DMS 273 (cell line): ENCODE results near the gene SNAPC2.
A peak's percentile ranks its signal among the peaks of the same experiment; 100 is the strongest.
"Not testable (repeated sequence)": the region's sequence is repeated elsewhere in the genome, so short reads cannot be mapped to it uniquely, and the experiment has no call there.

Experiments used
- DNase-seq: peaks from one replicate; lab custom pipeline; 2025; ENCODE audit not compliant: unreplicated experiment; lab: John Stamatoyannopoulos, UW

Gene SNAPC2

GRCh38 chr19:7932930-7933300 is 12.8 kb downstream of the SNAPC2 start:
- no peak for DNase-seq

DNA sequence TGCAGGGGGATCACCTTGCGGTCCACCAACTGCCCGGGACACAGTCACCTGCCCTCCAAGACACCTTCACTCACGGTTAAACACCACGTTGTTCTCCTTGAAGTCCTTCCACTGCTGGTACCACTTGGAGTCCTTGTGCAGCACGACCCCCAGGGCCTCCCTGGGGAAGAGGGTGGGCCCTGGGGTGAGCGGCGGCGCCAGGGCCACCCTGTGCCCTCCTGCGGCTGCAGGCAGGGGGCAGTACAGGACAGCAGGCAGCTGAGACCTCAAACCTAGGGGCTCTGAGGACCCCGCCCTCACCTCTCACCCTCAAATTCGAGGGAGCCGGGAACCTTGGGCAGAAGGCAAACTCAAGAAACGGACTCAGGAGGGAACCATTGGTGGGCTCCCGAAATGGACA is 13.3 kb downstream of the SNAPC2 start:
- no peak for DNase-seq

DNA sequence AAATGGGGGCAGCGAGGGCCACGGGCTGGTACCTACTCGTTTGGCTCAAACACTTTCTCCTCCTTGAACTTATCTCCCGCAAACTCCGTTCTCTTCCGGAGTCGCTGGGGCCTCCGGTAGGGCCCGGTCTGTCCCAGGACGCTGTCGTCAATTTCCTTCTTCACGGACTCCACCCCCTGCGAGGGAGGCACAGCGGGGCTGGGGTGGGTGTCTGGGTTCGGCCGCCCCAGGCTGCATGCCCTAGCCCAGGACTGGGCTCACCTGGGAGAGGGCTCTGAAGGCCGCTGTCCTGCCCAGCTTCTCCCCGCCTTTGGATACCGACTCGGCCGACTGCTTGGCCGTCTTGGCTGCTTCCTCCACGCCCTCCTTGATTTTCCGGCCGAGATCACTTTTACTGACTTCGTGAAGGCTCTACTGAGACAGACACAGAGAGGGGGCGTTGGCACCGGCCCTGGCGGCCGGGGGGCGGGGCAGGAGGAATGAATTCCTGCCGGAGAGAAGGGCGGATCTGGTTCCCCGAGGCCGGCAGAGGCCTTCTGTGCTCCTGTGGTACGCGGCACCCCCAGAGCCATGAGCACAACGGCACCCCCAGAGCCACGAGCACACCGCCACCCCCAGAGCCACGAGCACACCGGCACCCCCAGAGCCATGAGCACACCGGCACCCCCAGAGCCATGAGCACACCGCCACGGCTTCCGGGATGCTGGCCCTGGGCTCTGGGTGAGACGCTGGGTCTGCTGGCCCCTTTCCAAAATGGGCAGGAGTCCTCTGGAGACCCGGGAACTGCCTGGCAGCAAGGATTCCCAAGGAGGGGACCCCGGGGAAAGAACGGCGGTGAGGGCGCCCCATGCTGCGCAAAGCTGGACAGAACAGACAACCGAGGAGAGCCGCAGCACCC is 13.9 kb downstream of the SNAPC2 start:
- DNase-seq, result no peak

- DNase-seq, result no peak
These were observed 14.6 kb downstream of the SNAPC2 start for GRCh38 chr19:7934766-7935165.

GRCh38 chr19:7940841-7941240 is 20.7 kb downstream of the SNAPC2 start:
- no peak for DNase-seq

DNA sequence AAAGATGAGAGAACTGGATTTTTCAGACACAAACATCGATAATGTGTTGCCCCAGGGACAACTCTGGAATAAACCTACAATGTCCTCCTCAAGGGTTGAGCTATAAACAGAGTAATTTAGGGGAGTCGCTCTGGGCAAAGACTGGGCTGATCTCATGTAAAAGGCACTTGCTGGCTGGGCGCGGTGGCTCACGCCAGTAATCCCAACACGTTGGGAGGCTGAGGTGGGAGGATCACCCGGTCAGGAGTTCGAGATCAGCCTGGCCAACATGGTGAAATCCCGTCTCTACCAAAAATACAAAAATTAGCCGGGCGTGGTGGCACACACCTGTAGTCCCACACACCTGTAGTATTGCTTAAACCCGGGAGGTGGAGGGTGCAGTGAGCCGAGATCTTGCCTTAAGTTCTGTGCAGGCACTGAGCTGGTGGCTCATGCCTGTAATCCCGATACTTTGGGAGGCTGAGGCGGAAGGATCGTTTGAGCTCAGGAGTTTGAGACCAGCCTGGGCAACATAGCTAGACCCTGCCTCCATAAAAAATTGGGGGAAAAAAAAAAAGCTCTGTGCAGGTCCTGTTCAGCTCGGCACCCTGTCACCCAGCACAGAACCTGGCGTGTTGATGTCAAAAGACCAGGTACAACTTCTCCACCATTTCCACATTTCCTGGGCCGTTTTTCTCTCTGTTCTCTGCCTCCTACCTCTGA is 21.9 kb downstream of the SNAPC2 start:
- DNase-seq, result no peak

DNA sequence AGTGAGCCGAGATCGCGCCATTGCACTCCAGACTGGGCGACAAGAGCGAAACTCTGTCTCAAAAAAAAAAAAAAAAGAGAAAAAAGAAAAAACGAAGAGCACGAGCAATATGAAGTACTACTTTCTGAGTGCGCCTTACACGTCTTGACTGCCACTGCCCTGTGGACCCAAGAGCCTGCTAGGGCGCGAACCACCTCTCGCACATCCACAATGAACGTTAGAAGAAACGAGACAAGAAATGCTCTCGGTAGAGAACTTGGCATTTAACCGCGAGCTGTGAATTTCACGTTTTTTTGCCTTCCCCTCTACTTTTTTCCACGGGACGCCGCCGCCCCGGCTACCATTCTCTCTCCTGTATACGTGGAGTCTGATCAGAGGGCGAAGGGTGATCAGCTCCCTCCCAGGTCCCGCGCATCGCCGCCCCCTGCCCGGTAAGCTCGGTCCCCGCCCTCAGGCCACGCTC is 22.9 kb downstream of the SNAPC2 start:
- peak; percentile 60 for DNase-seq

GRCh38 chr19:7943444-7944176 is 23.5 kb downstream of the SNAPC2 start, which contains the start of gene TIMM44:
Gene TIMM44 (minus strand): TSS chr19:7943666. CDS start chr19:7943651, 15 bp downstream.
- DNase-seq, result peak; percentile 100

DNA sequence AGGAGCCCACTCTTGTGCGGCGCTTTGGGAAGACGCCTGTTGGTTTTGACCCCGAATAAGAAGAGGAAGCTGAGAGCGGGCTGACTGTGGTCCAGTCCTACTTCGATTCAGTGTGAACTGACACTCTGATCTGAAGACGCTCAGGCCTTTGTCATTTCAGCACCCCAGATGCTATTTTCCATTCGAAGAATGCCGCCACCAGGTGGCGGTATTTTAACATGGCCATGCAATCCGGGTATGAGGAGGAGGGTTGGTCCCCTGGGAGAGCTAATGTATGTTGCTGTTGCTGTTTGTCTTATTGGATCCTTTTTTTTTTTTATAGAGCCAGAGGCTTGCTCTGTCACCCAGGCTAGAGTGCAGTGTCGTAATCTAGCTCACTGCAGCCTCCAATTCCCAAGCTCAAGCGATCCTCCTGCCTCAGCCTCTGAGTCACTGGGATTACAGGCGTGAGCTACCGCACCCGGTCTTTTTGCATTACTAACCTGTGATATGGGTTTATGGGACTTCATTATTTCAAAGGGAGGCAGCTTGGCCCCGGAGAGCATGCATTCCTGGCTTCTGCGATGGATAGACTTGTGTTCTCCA is 24.1 kb downstream of the SNAPC2 start:
- peak; percentile 97 for DNase-seq

DNA sequence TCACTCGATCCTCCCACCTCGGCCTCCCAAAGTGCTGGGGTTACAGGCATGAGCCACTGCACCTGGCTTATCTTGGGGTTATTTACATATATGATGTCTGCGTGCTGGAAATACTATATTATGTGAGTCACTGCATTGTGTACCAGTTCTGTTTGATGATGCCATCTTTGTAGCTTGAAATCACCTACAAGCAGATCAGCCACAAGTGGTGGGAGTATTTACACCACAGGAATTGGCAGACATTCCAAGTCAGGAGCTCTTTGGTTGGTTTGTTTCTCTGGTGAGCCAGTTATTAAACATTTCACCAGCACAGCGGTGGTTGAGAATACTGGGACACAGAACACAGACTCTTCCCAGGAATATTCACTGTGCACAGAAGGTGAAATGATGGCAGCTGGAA is 27.8 kb downstream of the SNAPC2 start:
- DNase-seq, result peak; percentile 67

DNA sequence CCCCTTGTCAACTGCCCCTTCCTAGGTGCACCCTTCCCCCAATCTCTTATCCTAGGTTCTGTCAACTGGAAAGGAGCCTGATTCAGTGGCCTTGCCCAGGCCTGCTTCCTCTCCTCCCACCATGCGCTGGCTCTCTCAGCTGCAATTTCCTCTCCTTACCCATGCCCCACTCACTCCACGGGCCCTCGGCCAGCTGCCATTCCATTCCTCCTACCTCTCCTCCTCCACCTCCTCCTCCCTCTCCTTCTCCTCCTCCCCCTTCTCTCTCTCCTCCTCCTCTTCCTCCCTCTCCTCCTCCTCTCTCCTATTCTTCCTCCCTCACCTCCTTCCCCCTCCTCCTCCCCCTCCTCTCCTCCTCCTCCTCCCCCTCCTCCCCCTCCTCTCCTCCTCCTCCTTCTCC is 32.9 kb downstream of the SNAPC2 start:
- DNase-seq, result peak; percentile 41

GRCh38 chr19:7953576-7953975 is 33.4 kb downstream of the SNAPC2 start:
- DNase-seq, result no peak

DNA sequence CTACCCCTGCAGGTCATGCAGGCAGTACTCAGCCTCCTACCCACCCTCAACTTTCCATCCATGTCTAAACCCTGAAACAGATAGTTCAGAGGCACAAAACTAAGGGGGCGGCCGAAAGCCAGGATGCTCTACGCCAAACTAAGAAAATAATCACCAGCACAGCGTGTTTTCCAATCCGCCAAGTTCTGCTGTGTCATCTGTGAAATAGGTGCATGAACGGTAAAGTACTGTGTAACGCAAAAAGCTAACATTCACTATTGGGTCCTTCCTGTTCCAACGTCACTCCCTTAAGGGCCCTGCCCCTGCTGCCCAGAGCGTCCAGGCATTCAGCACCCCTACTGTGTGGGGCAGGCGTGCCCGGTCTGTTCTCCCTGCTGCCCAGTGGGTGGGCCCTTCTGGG is 35.6 kb downstream of the SNAPC2 start:
- no peak for DNase-seq

- DNase-seq, result no peak
These were observed 39.1 kb downstream of the SNAPC2 start for GRCh38 chr19:7959211-7959610.

DNA sequence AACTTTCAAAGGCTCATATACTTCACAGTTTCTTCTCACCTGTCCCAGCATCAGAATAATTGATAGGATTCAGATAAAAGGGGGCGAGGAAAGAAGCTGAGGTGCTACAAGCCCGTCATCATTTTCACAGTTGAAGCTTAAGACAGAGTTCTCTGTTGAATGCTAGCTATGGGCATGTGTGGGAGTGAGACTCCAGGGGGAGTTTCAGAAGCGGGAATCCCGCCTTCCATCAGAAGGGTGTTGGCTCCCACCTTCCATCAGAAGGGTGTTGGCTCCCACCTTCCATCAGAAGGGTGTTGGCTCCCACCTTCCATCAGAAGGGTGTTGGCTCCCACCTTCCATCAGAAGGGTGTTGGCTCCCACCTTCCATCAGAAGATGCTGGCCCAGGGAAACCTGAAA is 40.9 kb downstream of the SNAPC2 start:
- DNase-seq, result not testable (repeated sequence)

DNA sequence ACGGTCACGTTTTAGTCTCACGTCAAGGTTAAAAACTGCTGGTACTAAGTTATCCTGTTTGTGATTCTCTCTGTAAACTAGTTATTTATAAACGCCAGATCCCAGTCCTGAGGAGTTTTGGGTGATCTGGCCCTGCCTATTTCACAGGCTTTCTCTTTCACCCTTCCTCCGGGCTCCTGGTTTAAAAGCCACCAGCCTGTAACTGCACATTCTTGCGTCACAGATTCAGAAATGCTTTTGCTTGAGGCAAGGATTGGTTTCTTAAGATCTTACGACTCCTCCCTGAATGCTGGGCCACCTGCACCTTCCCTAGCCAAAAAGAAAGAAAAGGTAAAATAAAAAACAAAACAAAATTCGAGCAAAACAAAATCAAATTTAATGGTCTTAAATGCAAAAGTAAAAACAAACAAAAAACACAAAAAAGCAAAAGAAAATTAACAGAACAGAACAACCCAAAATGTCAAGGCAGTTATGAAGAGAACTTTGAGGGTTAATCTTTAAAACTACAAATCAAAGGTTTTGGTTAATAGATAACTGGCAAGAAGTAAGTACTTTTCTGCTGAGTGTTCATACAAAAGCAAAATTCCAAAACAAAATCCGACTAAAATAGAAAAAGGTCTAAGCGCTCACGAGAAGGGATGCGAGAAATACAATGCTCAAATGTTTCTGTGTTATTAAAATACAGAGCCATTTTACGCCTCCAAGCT is 41.9 kb downstream of the SNAPC2 start:
- DNase-seq, result no peak

DNA sequence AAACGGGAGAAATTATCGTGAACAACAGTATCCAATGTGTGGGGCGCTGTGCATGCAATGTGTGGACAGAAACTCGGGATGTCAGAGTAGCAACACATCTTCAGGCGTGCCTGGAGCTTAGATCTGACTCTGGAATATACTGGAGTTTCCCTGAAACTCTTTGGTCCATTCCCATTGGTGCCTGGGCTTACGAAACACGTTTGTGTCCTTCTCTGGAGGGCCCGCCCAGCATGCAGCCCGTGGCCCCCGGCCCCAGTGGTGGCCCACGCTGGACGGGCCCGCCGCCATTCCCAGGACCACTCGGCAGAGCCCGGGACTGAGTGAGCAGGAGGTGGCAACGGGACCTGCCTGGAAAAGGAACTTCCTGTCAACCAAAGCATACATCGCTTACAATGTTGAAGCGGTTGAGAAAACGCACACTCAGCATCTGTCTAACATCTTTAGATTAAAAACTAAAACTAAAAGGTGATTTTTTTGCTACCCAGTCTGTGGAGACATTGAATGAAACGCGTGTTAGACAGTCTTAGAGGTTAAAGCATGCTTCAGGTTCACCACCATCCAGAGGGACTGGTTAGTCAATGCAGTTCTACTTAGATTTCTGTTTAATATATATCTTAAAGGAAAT is 42.6 kb downstream of the SNAPC2 start:
- no peak for DNase-seq

DNA sequence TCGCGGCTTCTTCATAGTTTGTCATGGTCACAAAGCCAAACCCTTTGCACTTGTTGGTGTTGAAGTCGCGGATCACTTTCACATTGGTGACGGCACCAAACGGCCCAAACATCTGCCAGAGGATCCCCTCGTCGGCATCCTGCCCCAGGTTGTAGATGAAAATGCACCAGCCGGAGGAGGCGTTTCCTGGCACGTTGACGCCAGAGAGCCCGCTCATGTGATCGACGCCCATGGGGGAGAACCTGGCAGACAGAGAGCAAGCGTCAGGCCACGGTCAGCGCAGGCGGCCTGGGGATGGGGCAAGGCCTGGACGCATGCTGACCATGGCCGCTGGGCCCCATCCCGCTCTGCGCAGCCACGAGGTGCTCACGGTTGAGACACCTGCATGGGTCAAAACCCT is 43.4 kb downstream of the SNAPC2 start:
- DNase-seq, result no peak

- DNase-seq, result no peak
These were observed 45.2 kb downstream of the SNAPC2 start for GRCh38 chr19:7965259-7965841.
